Adrenal gland (tissue), 12 donors: ENCODE measurements around the gene CFAP91. TPM values are rescaled to one million over a fixed set of nuclear protein-coding genes. Genes with fewer than 3 reads are reported as not detected.

Source experiments
- DNase-seq, 7 donors: peaks; one replicate each; pipeline ENCODE4 v3.0.0-alpha.2; 2019 to 2020
- H3K27ac ChIP-seq, 5 donors: fragments of 200-600 bp; sonication (generic) in 4 of 5; 1 replicate in 3 of 5; 2 replicates in 2 of 5; pipeline versions ENCODE4 v1.5.1 to v1.8.0; 2016 to 2020; ENCODE audit warnings: mild to moderate bottlenecking in 1 of 5
- H3K27me3 ChIP-seq: fragments of 200-600 bp; 2 replicates; pipeline ENCODE4 v1.8.0; 2021
- H3K36me3 ChIP-seq, 2 donors: fragments of 200-600 bp; replicated peaks in 1 of 2; 1 replicate in 1 of 2; 2 replicates in 1 of 2; pipeline versions ENCODE4 v1.5.1 to v1.8.0; 2018 to 2022
- H3K4me1 ChIP-seq, 2 donors: fragments of 200-600 bp; replicated peaks in 1 of 2; 1 replicate in 1 of 2; 2 replicates in 1 of 2; pipeline versions ENCODE4 v1.5.1 to v1.8.0; 2018 to 2021
- H3K4me3 ChIP-seq, 4 donors: fragments of 200-600 bp; sonication (generic) in 3 of 4; one replicate each; pipeline ENCODE4 v1.5.1; 2016 to 2018
- H3K9me3 ChIP-seq, 3 donors: fragments of 200-600 bp; sonication (generic) in 1 of 3; replicated peaks in 1 of 3; 1 replicate in 2 of 3; 2 replicates in 1 of 3; pipeline versions ENCODE4 v1.5.1 to v1.8.0; 2016 to 2021
- CTCF ChIP-seq, 6 experiments: fragments of 450-650 bp in 4 of 6; fragments of 200-600 bp in 2 of 6; sonication (generic) in 1 of 6; IDR thresholded peaks; 1 replicate in 5 of 6; 2 replicates in 1 of 6; pipeline versions ENCODE4 v1.5.1 to v1.8.0; 2016 to 2021; ENCODE audit warnings: antibody characterized with exemption in 6 of 6, mild to moderate bottlenecking in 2 of 6, moderate library complexity in 1 of 6
- POLR2A ChIP-seq, 2 donors: fragments of 450-650 bp; IDR thresholded peaks; one replicate each; pipeline ENCODE4 v1.6.1; 2017; ENCODE audit warnings: antibody characterized with exemption in 2 of 2, mild to moderate bottlenecking in 2 of 2, moderate library complexity in 1 of 2
- WGBS, 4 donors: extraction: QIAGEN DNeasy Blood & Tissue Kit in 2 of 4; methylation state at CpG; one replicate each; pipeline versions ENCODE4 v1.1.5 to v1.1.7; 2013 to 2017; 5-methylcytosine and 5-hydroxymethylcytosine counted together
- intact Hi-C, 2 donors: fragments of 100-400 bp; cut with DNase I; formaldehyde crosslinking; loops; one replicate each; pipeline versions ENCODE4 v1.14.1 to v1.15.0; 2022 to 2023
- polyA plus RNA-seq, 3 donors: library from polyadenylated mRNA; stranded (reverse); fragments of 200-250 nt in 2 of 3; fragments of 350-450 nt in 1 of 3; fragmentation: Illumina TruSeq in 1 of 3; extraction: RNeasy Lipid Tissue Mini Kit (QIAGEN cat#74804) in 1 of 3; gene quantifications; one replicate each; pipeline ENCODE4 v1.2.3, GENCODE V29; 2013 to 2014
- total RNA-seq, 9 donors: library from RNA; depleted of rRNA in 4 of 9; stranded (reverse); fragments of >200 nt in 4 of 9; fragments of 120-200 nt in 1 of 9; fragmentation: NEBNext Ultra II Directional in 1 of 9; extraction: Animal tissue kit (Norgen Biotek cat#: 25700) in 1 of 9; gene quantifications; one replicate each; pipeline versions ENCODE4 v1.1.0 to v1.2.4, GENCODE V29; 2013 to 2023
- donor health status: healthy with polysubstance abuse.
- donor health status: Bipolar disorder and iron deficiency.
- donor health status: DM: yes; HTN: yes; CAD: no.
- donor health status: DM: no; HTN: no; CAD: no.
- donor health status: DM: no; HTN: no; CAD: no.
- donor health status: DM: yes; HTN: yes; CAD: no.

Gene CFAP91
- total and polyA plus RNA-seq, 12 donors = 3.4 to 12.9 (median 8.3) TPM

- H3K4me3 ChIP-seq = no peak overlapping the region
- no peaks in the 10 kb centered on the region for H3K27me3 ChIP-seq
- intact Hi-C loops = no loop called here
- H3K36me3 ChIP-seq = no peaks in the 10 kb centered on the region
- no peak for DNase-seq
- H3K9me3 ChIP-seq = no peaks in the 10 kb centered on the region
- H3K4me1 ChIP-seq = peaks cover 30 to 41% of the 10 kb centered on the region in 2 donors
- H3K27ac ChIP-seq = peak overlapping the region in 1 of 5 donors; percentile 13
- 91 to 100% (median 98%) methylated on average over 2 of the region's 2 CpGs for WGBS, 4 donors
- TF ChIP-seq CTCF (IDR thresholded peaks at IDR 0.05) (no peak), POLR2A (IDR thresholded peaks at IDR 0.05) (no peak)
Measured at GRCh38 chr3:119658994-119659393, 43.8 kb upstream of the CFAP91 start.

GRCh38 chr3:119659606-119660291, 43.1 kb upstream of the CFAP91 start:
- TF ChIP-seq POLR2A (IDR thresholded peaks at IDR 0.05) (no peak), CTCF (IDR thresholded peaks at IDR 0.05) (no peak)
- no peak overlapping the region for H3K4me3 ChIP-seq
- H3K27ac ChIP-seq = peak overlapping the region in 2 of 5 donors; percentile 12 to 56
- no peaks in the 10 kb centered on the region for H3K9me3 ChIP-seq
- intact Hi-C loops = no loop called here
- H3K27me3 ChIP-seq = no peaks in the 10 kb centered on the region
- peaks cover 30 to 41% of the 10 kb centered on the region in 2 donors for H3K4me1 ChIP-seq
- WGBS, 4 donors = 68 to 92% (median 88%) methylated on average over 5 to 9 of the region's 9 CpGs
- no peak for DNase-seq
- no peaks in the 10 kb centered on the region for H3K36me3 ChIP-seq

- Histone ChIP-seq H3K27me3 (no peaks in the 10 kb centered on the region), H3K4me3 (no peak within 1 kb of the TSS), H3K9me3 (no peaks in the 10 kb centered on the region), H3K4me1 (peaks cover 30 to 41% of the 10 kb centered on the region in 2 donors), H3K27ac (peak within 1 kb of the TSS in 3 of 5 donors; percentile 12 to 56 (median 25)), H3K36me3 (no peaks in the 10 kb centered on the region)
- intact Hi-C loops = no loop called here
- peak in 2 of 7 donors; percentile 21 to 33 for DNase-seq
- 70 to 75% (median 72%) methylated on average over 8 to 9 of the region's 9 CpGs for WGBS, 4 donors
- TF ChIP-seq CTCF (IDR thresholded peaks at IDR 0.05) = no peak
- no peak for TF ChIP-seq POLR2A (IDR thresholded peaks at IDR 0.05)
Measured at GRCh38 chr3:119660474-119661440, 42.1 kb upstream of the CFAP91 start, which contains the start of gene POPDC2. TSS of gene POPDC2 (minus strand) at chr3:119660589. CDS start at chr3:119660423, 166 bp downstream.
